HEK293 (cell line): Measurements from ENCODE around the gene PUM1.

Source experiments
- CTCF ChIA-PET: fragments of 350-600 bp; formaldehyde crosslinking; extraction: SDS; loops from one replicate; lab custom pipeline; 2021; ENCODE audit warnings: antibody characterized with exemption; lab: Yijun Ruan, JAX
- POLR2A ChIA-PET: fragments of 300-600 bp; formaldehyde crosslinking; extraction: SDS; loops from one replicate; lab custom pipeline; 2020; ENCODE audit warnings: antibody characterized with exemption, inconsistent platforms; lab: Yijun Ruan, JAX
- H3K27ac ChIP-seq: fragments of 200-500 bp; sonication (Bioruptor generic); 2 replicates; pipeline ENCODE4 v1.5.1; 2014; ENCODE audit warnings: low read depth, low read length, control low read depth, inconsistent platforms; ENCODE audit errors: extremely low read depth
- H3K36me3 ChIP-seq, 2 experiments: fragments of 200-500 bp in 1 of 2; sonication (Bioruptor generic) in 1 of 2; 1 replicate in 1 of 2; 2 replicates in 1 of 2; pipeline ENCODE4 v1.5.1; 2014 to 2017; ENCODE audit warnings: inconsistent platforms in 2 of 2, low read length in 2 of 2; ENCODE audit not compliant: control insufficient read depth in 2 of 2, insufficient read depth in 1 of 2
- H3K4me1 ChIP-seq: fragments of 200-500 bp; sonication (Bioruptor generic); 2 replicates; pipeline ENCODE4 v1.5.1; 2014; ENCODE audit warnings: mild to moderate bottlenecking, low read length, inconsistent platforms; ENCODE audit not compliant: control insufficient read depth, insufficient read depth
- H3K4me3 ChIP-seq: 2 replicates; pipeline ENCODE4 v1.5.1; 2011; ENCODE audit warnings: low read depth, mild to moderate bottlenecking, control low read depth, low read length, moderate library complexity
- H3K9me3 ChIP-seq: fragments of 200-500 bp; sonication (Bioruptor generic); 2 replicates; pipeline ENCODE4 v1.5.1; 2014; ENCODE audit warnings: low read depth, low read length, inconsistent platforms; ENCODE audit not compliant: control insufficient read depth, insufficient read depth
- KLF9 ChIP-seq: fragments of 450-650 bp; formaldehyde crosslinking; IDR thresholded peaks from 2 replicates; pipeline ENCODE4 v1.5.1; 2016; ENCODE audit warnings: missing biosample characterization, missing genetic modification characterization, low read depth
- OVOL3 ChIP-seq: fragments of 450-650 bp; formaldehyde crosslinking; IDR thresholded peaks from 2 replicates; pipeline ENCODE4 v1.5.1; 2016; ENCODE audit warnings: missing biosample characterization, missing genetic modification characterization
- SP3 ChIP-seq: fragments of 450-650 bp; formaldehyde crosslinking; IDR thresholded peaks from 2 replicates; pipeline ENCODE4 v1.5.1; 2016; ENCODE audit warnings: missing biosample characterization, missing genetic modification characterization
- YY2 ChIP-seq: fragments of 450-650 bp; formaldehyde crosslinking; IDR thresholded peaks from 2 replicates; pipeline ENCODE4 v1.5.1; 2016; ENCODE audit warnings: missing biosample characterization, missing genetic modification characterization
- ZBTB10 ChIP-seq: fragments of 450-650 bp; formaldehyde crosslinking; IDR thresholded peaks from 2 replicates; pipeline ENCODE4 v1.5.1; 2016; ENCODE audit warnings: missing biosample characterization, missing genetic modification characterization
- ZBTB11 ChIP-seq: fragments of 450-650 bp; formaldehyde crosslinking; conservative IDR thresholded peaks from 2 replicates; pipeline ENCODE4 v1.5.1; 2016; ENCODE audit warnings: low read depth, missing biosample characterization, missing genetic modification characterization
- ZBTB20 ChIP-seq: fragments of 450-650 bp; formaldehyde crosslinking; IDR thresholded peaks from 2 replicates; pipeline ENCODE4 v1.5.1; 2016; ENCODE audit warnings: missing biosample characterization, missing genetic modification characterization
- ZBTB21 ChIP-seq: fragments of 450-650 bp; formaldehyde crosslinking; IDR thresholded peaks from 2 replicates; pipeline ENCODE4 v1.5.1; 2017; ENCODE audit warnings: missing biosample characterization, missing genetic modification characterization
- ZNF114 ChIP-seq: fragments of 450-650 bp; formaldehyde crosslinking; IDR thresholded peaks from 2 replicates; pipeline ENCODE4 v1.5.0; 2017; ENCODE audit warnings: missing biosample characterization, missing genetic modification characterization
- ZNF148 ChIP-seq: fragments of 450-650 bp; formaldehyde crosslinking; IDR thresholded peaks from 2 replicates; pipeline ENCODE4 v1.5.0; 2017; ENCODE audit warnings: missing biosample characterization, missing genetic modification characterization, borderline replicate concordance
- ZNF175 ChIP-seq: fragments of 450-650 bp; formaldehyde crosslinking; IDR thresholded peaks from 2 replicates; pipeline ENCODE4 v1.5.1; 2016; ENCODE audit warnings: missing biosample characterization, missing genetic modification characterization
- ZNF211 ChIP-seq: fragments of 450-650 bp; formaldehyde crosslinking; IDR thresholded peaks from 2 replicates; pipeline ENCODE4 v1.5.1; 2016; ENCODE audit warnings: low read depth, missing biosample characterization, missing genetic modification characterization
- ZNF398 ChIP-seq: fragments of 450-650 bp; formaldehyde crosslinking; IDR thresholded peaks from 2 replicates; pipeline ENCODE4 v1.5.1; 2017; ENCODE audit warnings: missing biosample characterization, missing genetic modification characterization
- ZNF510 ChIP-seq: fragments of 450-650 bp; formaldehyde crosslinking; IDR thresholded peaks from 2 replicates; pipeline ENCODE4 v1.5.1; 2018; ENCODE audit warnings: mild to moderate bottlenecking, missing genetic modification characterization, missing biosample characterization; ENCODE audit not compliant: insufficient replicate concordance
- ZNF530 ChIP-seq: fragments of 450-650 bp; formaldehyde crosslinking; IDR thresholded peaks from 2 replicates; pipeline ENCODE4 v1.5.1; 2016; ENCODE audit warnings: low read depth, missing biosample characterization, missing genetic modification characterization
- ZNF610 ChIP-seq: fragments of 450-650 bp; formaldehyde crosslinking; IDR thresholded peaks from 2 replicates; pipeline ENCODE4 v1.5.1; 2016; ENCODE audit warnings: missing biosample characterization, missing genetic modification characterization, borderline replicate concordance
- ZNF664 ChIP-seq: fragments of 450-650 bp; formaldehyde crosslinking; IDR thresholded peaks from 2 replicates; pipeline ENCODE4 v1.5.1; 2016; ENCODE audit warnings: missing biosample characterization, missing genetic modification characterization
- ZNF701 ChIP-seq: fragments of 450-650 bp; formaldehyde crosslinking; IDR thresholded peaks from 2 replicates; pipeline ENCODE4 v1.5.1; 2016; ENCODE audit warnings: missing biosample characterization, missing genetic modification characterization
- ZNF776 ChIP-seq: fragments of 450-650 bp; formaldehyde crosslinking; IDR thresholded peaks from 2 replicates; pipeline ENCODE4 v1.5.0; 2017; ENCODE audit warnings: missing biosample characterization, missing genetic modification characterization, borderline replicate concordance
- ZSCAN18 ChIP-seq: fragments of 450-650 bp; formaldehyde crosslinking; IDR thresholded peaks from 2 replicates; pipeline ENCODE4 v1.5.1; 2016; ENCODE audit warnings: missing biosample characterization, missing genetic modification characterization
- ZXDB ChIP-seq: fragments of 450-650 bp; formaldehyde crosslinking; IDR thresholded peaks from 2 replicates; pipeline ENCODE4 v1.5.1; 2016; ENCODE audit warnings: missing biosample characterization, missing genetic modification characterization

The PUM1 gene

GRCh38 chr1:30955448-30956015 lies 110.0 kb downstream of the PUM1 start:
- H3K27ac ChIP-seq: no peak overlapping the region
- H3K9me3 ChIP-seq: no peaks in the 10 kb centered on the region
- CTCF ChIA-PET: interaction anchor here (0.6 kb wide), 1 partner anchor 439 kb away, joined by 3 read pairs; no protein-coding TSS in a partner anchor
- POLR2A ChIA-PET: no interaction called here
- H3K4me1 ChIP-seq: no peaks in the 10 kb centered on the region
- no peak overlapping the region for H3K4me3 ChIP-seq
- TF ChIP-seq ZBTB20 (tag by site-specific recombination): no peak
- no peak for TF ChIP-seq SP3
- TF ChIP-seq ZNF610 (tag by site-specific recombination): no peak
- peak; percentile 70; the same call in 1 of the 2 replicates for TF ChIP-seq ZNF664 (tag by site-specific recombination)
- TF ChIP-seq ZBTB21: no peak
- TF ChIP-seq ZNF510: no peak
- peaks cover 58 to 94% of the 10 kb centered on the region in 2 experiments for H3K36me3 ChIP-seq

- Histone ChIP-seq H3K4me1 (no peaks in the 10 kb centered on the region), H3K36me3 (peaks cover 47 to 90% of the 10 kb centered on the region in 2 experiments), H3K9me3 (no peaks in the 10 kb centered on the region), H3K27ac (no peak overlapping the region), H3K4me3 (no peak overlapping the region)
- TF ChIP-seq ZBTB10 (no peak), OVOL3 (tag by site-specific recombination) (no peak), ZNF175 (tag by site-specific recombination) (no peak), KLF9 (tag by site-specific recombination) (no peak), ZNF148 (tag by site-specific recombination) (no peak), ZBTB11 (no peak)
- POLR2A ChIA-PET: no interaction called here
- CTCF ChIA-PET: no interaction called here
These were observed 111.8 kb downstream of the PUM1 start for GRCh38 chr1:30953685-30954084.

- Histone ChIP-seq H3K9me3 (no peaks in the 10 kb centered on the region), H3K4me3 (no peak overlapping the region), H3K4me1 (no peaks in the 10 kb centered on the region), H3K36me3 (peaks cover 58 to 91% of the 10 kb centered on the region in 2 experiments), H3K27ac (no peak overlapping the region)
- ChIA-PET CTCF (no interaction called here), POLR2A (no interaction called here)
- no peak for TF ChIP-seq ZNF776 (tag by site-specific recombination)
- no peak for TF ChIP-seq ZNF530 (tag by site-specific recombination)
- TF ChIP-seq ZNF211 (tag by site-specific recombination): no peak
- no peak for TF ChIP-seq ZNF398 (tag by site-specific recombination)
- TF ChIP-seq ZNF701 (tag by site-specific recombination): no peak
- no peak for TF ChIP-seq ZSCAN18 (tag by site-specific recombination)
- no peak for TF ChIP-seq ZNF114 (tag by site-specific recombination)
- TF ChIP-seq ZXDB: no peak
- TF ChIP-seq YY2 (tag by site-specific recombination): no peak
These were observed 113.4 kb downstream of the PUM1 start for GRCh38 chr1:30952098-30952497.
